ENCODE data around the gene LRMDA.
A peak's percentile ranks its signal among the peaks of the same experiment; 100 is the strongest.

The LRMDA gene

GRCh38 chr10:76050291-76050625, 618.8 kb downstream of the LRMDA start (continued):
- no peak for TF ChIP-seq ZBTB10 (tag by site-specific recombination; IDR thresholded peaks at IDR 0.05)
- TF ChIP-seq ZBTB21 (tag by site-specific recombination; IDR thresholded peaks at IDR 0.05): no peak
- no peak for TF ChIP-seq ZNF311 (tag by site-specific recombination; IDR thresholded peaks at IDR 0.05; ENCODE audit: borderline replicate concordance)
- no peak for TF ChIP-seq ZFP41 (tag by site-specific recombination; IDR thresholded peaks at IDR 0.05; ENCODE audit: borderline replicate concordance)
- no peak for TF ChIP-seq SCRT1 (tag by site-specific recombination; IDR thresholded peaks at IDR 0.05; ENCODE audit: borderline replicate concordance)
- TF ChIP-seq ZXDB (tag by site-specific recombination; IDR thresholded peaks at IDR 0.05): no peak
- no peak for TF ChIP-seq ZNF776 (tag by site-specific recombination; IDR thresholded peaks at IDR 0.05; ENCODE audit: borderline replicate concordance)
- no peak for TF ChIP-seq ZBTB20 (tag by site-specific recombination; IDR thresholded peaks at IDR 0.05)
- no peak for TF ChIP-seq ZBTB49 (tag by site-specific recombination; IDR thresholded peaks at IDR 0.05; ENCODE audit: low read depth)
- 0 out of 2 replicates have a peak, but pooled peaks have one; percentile 29 for TF ChIP-seq OSR2 (tag by site-specific recombination; IDR thresholded peaks at IDR 0.05)
- TF ChIP-seq ZNF423 (tag by site-specific recombination; IDR thresholded peaks at IDR 0.05): peak; percentile 97
- no peak for TF ChIP-seq ZBTB7A (tag by site-specific recombination; IDR thresholded peaks at IDR 0.05; ENCODE audit: low read depth)
- no peak for TF ChIP-seq SETDB1 (IDR thresholded peaks at IDR 0.05; ENCODE audit: insufficient read length, low read length)
- TF ChIP-seq ZBTB26 (tag by site-specific recombination; optimal IDR thresholded peaks at IDR 0.05): no peak
- TF ChIP-seq ZNF18 (tag by site-specific recombination; IDR thresholded peaks at IDR 0.05): 0 out of 2 replicates have a peak, but pooled peaks have one; percentile 56
- no peak for TF ChIP-seq ZNF596 (tag by site-specific recombination; IDR thresholded peaks at IDR 0.05)
- TF ChIP-seq ZNF140 (tag by site-specific recombination; IDR thresholded peaks at IDR 0.05): no peak
- TF ChIP-seq ZNF639 (tag by site-specific recombination; IDR thresholded peaks at IDR 0.05): no peak
- TF ChIP-seq SP3 (tag by site-specific recombination; IDR thresholded peaks at IDR 0.05): no peak
- no peak for TF ChIP-seq ZNF169 (tag by site-specific recombination; IDR thresholded peaks at IDR 0.05)
- TF ChIP-seq ZFP69B (tag by site-specific recombination; IDR thresholded peaks at IDR 0.05): 0 out of 2 replicates have a peak, but pooled peaks have one; percentile 43
- no peak for TF ChIP-seq ZBTB17 (tag by site-specific recombination; IDR thresholded peaks at IDR 0.05)
- TF ChIP-seq TCF7L2 (IDR thresholded peaks at IDR 0.05; ENCODE audit: borderline replicate concordance, low read depth, low read length): no peak
- no peak for TF ChIP-seq ZNF544 (tag by site-specific recombination; IDR thresholded peaks at IDR 0.05)
- no peak for TF ChIP-seq ZNF555 (tag by site-specific recombination; conservative IDR thresholded peaks at IDR 0.05)
- no peak for TF ChIP-seq ZNF24 (tag by site-specific recombination; IDR thresholded peaks at IDR 0.05)
- TF ChIP-seq ZNF76 (tag by site-specific recombination; IDR thresholded peaks at IDR 0.05; ENCODE audit: borderline replicate concordance, low read depth): no peak
- TF ChIP-seq ZNF362 (tag by site-specific recombination; IDR thresholded peaks at IDR 0.05): no peak
